G401 (cell line): ENCODE results near the gene LGALS13. TPM values are rescaled to one million over a fixed set of nuclear protein-coding genes. Genes with fewer than 3 reads are reported as not detected.
A peak's percentile ranks its signal among the peaks of the same experiment; 100 is the strongest.

ENCODE experiments used
- DNase-seq: peaks from one replicate; pipeline ENCODE4 v3.0.0-alpha.2; 2015; ENCODE audit warnings: low spot score
- in situ Hi-C: cut with HindIII; loops from 2 replicates; pipeline ENCODE4 v1.10.0; 2016; ENCODE audit warnings: low sequenced_read_pairs, mixed read lengths
- total RNA-seq: library from RNA; depleted of rRNA; stranded (reverse); fragments of >200 nt; shearing (Covaris generic); gene quantifications from 2 replicates; pipeline ENCODE4 v1.2.3, GENCODE V29; 2014; rRNA removed

LGALS13 gene, protein sequence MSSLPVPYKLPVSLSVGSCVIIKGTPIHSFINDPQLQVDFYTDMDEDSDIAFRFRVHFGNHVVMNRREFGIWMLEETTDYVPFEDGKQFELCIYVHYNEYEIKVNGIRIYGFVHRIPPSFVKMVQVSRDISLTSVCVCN
- total RNA-seq = not detected in 2 replicates

DNA sequence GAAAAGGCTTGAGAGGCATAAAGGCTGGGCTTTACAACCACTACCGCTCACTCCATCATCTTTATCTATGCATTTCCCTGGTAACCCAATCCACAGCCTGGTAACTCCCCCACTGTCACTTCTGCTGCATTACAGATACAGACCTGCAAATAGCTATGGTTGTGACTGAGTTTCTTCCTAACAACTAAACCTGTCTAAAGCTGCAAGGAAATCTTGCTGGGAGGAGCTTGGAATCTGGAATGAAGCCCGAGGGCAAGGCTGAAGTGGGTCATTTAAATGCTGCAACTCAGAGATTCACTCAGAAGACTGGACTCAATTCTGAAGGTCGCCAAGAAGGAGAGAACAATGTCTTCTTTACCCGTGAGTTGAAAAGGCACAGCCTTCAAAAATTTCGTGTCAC is at the start of gene LGALS13:
Gene LGALS13 (plus strand): TSS at position 301 of the 400 bp plus-strand sequence. CDS start 45 bp downstream, at position 346.
- peak; percentile 16 for DNase-seq
- in situ Hi-C loops = no loop called here

DNA sequence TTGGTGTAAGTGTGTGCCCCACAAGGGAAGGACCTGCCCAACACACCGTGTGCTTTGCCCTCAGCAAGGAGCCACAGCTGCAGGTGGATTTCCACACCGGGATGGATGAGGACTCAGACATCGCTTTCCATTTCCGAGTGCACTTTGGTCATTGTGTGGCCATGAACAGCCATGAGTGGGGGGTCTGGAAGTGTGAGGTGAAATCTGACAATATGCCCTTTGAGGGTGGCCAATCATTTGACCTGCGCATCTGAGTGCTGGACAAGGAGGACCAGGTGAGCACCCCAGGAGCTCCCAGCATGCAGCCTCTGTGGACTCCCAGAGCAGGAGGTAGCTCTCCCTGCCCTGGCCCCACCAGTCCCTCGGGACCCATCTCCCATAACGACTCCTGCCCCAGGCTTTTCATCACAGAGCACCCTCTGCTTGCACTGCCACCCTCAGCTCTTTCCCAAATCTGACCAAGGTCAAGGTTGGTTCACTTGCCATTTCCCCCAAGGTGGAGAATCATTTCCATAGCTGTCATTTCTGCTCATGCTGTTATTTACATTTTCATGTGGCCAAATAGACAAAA is 49.2 kb upstream of the LGALS13 start:
- in situ Hi-C loops = no loop called here
- DNase-seq = no peak

DNA sequence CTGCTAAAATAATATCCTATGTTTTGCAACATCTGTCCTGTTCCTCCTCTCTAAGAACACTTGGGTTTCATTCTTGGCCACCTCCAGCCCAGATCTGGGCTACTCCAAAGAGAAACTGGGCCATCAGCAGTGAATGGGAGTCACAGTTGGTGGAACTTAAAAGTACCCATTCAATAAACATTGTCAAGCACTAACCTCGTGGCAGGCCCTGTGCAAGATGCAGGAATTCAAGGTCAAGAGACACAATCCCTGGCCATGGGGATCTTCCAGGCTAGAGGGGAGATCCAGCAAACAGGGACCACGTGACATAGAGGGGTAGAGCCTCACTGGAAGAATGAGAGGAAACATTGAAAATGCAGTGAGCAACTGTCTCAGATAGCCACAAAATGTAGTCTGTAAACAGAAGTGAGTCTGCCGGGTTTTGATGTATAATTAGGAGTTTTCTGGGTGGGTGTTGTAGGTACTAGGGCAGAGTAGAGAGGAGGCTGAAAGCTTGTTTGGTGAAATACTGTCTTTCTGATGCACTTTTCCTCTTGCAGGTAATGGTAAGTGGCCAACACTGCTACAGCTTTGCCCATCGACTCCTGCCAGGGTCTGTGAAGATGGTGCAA is 47.5 kb upstream of the LGALS13 start:
- no peak for DNase-seq
- in situ Hi-C loops = no loop called here

DNA sequence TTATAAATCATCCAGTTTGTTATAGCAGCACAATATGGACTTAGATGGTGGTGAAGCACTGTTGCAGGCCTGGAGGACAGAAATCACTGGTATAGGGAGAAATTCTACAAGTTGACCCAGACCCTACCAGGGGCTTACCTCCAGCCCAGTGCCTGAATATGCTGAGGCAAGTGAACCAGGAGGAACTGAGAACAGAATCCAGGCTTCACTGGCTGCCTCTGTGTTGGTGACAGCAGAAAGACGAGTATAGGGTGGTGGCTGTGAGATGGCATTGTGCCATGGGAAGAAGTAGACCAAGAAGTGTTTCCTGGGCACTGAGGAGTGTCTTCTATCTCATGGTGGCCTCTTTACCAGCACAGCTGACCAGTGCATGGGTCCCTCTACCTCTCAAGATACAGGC is 46.4 kb upstream of the LGALS13 start:
- in situ Hi-C loops = no loop called here
- no peak for DNase-seq

DNA sequence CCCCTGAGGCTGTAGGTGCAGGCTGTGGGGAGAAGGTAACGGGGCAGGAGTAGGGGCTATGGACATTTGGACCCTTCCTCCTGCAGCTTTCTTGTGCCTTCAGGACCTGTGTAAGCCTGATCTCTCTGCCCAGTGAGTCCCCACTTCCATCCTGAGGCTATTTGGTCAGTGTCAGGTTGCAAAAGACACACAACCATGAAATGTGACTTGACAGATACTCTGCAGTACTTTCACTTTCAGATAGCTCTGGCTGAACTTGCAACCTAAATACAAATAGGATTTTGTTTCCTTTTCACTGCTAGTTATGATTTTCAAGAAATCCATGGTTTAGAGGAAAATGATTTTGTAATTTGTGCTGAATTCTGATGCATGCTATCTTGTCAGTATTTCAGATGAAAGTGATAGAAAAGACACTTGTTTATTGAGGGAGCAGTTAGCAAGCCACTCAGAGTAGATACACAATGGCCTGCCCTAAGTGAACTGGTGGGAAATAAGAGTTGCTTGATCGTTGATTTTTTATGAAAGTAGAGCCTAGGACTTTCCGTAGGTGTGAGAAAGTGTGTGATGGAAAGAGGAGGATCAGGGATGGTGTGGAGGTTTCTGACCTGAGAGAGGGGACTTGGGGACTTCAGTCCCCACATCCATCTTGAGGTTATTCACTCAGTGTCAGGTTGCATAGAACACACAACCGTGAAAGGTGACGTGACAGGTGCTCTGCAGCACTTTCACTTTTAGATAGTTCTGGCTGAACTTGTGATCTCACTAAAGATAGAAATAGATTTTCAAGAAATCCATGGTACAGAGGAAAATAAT is 44.3 kb upstream of the LGALS13 start:
- DNase-seq = no peak
- in situ Hi-C loops = no loop called here

DNA sequence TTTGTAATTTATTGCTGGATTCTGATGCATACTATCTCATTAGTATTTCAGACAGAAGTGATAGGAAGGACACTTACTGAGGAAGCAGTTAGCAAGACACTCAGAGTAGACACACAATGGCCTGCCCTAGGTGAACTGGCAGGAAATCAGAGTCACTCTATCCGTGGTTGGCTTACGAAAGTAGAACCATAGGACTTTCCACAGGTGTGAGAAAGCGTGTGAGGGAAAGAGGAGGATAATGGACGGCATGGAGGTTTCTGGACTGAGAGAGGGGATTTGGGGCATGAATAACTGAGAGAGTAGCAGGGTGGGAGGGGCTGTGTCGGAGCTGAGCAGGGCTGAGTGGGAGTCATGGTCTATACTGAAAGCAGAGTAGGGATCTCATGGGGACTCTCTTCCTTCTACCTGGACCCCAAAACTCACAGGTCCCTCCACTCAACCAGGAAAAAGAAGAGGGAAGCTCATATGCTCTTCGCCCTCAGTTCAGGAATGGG is 43.7 kb upstream of the LGALS13 start:
- DNase-seq = no peak
- in situ Hi-C loops = no loop called here

DNA sequence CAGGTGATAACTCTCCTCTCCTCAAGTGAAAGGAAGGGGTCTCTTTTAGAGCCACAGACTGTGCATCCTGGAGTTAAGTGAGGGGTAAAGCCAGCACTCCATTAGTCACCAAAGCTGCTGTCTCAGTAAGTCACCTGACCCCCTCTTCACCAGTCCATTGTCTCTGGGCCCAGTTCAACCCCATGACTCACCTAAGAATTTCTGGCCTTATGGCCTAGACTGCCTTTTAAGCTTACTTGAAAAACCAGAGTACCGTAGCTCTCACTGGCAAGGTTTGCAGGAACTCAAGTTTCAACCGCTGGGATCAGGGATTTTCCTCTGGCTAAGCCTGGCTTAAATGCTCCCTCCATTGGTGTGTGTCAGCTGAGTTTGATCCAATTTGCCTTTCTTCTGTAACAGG is 38.9 kb upstream of the LGALS13 start:
- no peak for DNase-seq
- in situ Hi-C loops = loop anchor here (10.0 kb wide), 1 partner anchor 111 kb away; no protein-coding TSS in a partner anchor

DNA sequence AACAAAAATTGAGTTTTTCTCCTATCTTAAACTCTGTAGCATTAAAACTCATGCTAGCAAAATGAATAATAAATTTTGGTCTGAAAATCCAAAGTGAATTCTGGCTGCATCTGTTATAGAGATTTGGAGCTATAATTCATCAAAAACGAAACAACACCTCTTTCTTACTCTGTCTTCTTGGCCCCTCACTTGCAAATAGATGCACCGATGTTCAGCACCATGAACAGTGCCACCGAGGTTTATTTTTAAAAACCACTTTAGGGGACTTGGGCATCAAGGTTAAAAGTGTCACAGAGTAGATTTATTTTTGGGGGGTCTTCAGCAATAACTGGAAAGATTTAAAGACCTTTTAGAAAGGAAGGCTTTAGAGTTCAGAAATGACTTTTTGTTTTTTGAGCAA is 36.3 kb upstream of the LGALS13 start:
- in situ Hi-C loops = loop anchor here (10.0 kb wide), 1 partner anchor 109 kb away; no protein-coding TSS in a partner anchor

DNA sequence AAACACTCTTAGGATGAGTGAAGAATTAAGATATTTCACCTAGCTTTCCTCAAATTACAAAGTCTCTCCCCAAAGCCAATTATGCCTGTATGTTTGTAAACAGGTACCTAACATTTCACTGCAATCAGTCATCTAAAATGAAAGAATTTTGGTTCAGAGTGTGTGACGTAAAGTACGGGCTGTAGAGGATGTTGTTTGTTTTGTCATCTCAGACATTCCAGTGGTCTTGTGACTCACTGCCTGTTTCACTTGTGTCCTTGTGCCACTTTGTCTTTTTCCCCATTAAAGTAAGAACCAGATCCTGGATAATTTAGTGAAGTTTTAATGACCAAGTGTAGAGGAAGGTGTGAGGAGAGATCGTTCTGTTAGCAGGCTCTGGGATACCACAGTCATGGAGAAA is 33.7 kb upstream of the LGALS13 start:
- DNase-seq = no peak
- in situ Hi-C loops = loop anchor here (10.0 kb wide), 1 partner anchor 106 kb away; no protein-coding TSS in a partner anchor

More for the DNA sequence above, 36.3 kb upstream of the LGALS13 start:
- no peak for DNase-seq

DNA sequence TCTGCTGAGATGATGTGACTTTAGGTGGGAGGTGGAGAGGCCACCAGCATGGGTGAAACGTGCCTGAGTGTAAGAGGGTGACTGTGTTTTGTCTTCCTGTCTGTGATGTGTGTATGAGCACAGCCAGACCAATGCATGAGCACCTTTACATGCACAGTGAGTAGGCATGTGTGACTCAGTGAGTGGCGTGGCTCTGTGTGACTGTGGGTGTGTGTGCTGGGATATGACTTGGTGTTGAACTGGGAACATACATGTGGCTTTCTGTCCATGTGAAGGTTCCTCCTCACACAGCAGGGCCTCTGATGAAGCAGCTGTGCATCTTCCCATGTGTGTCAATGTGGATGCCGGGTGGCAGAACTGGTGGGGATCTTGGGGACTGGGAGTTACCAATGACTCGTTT is 19.9 kb upstream of the LGALS13 start:
- in situ Hi-C loops = no loop called here
- no peak for DNase-seq

DNA sequence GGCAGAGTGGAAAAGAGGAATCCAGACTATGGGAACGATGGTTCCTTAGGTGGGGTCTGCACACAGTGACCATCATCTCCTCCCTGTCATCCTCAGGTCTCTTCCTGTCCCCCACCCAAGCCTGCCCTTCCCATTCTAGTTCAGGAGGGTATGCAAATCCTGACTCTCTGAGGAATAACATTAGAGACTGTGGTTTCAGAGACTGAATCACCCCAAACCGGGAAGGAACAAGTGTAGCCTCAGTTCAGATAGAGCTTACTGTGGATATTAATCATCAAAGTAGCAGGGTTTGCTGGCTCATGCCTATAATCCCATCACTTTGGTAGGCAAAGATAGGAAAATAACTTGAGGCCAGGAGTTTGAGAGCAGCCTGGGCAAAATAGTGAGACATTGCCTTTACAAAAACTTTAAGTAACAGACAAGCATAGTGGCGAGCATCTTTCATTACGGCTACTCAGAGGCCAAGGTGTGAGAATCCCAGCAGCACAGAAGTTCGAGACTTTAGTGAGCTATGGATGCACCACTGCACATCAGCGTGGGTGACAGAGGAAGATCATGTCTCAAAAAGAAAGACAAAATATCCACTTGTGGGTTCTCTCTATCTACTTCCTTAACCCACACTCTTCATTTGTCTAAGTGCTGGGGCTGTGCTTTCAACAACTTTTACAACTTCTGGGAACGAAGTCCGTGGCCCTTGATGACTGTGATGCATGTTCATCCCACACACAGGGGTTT is 19.3 kb upstream of the LGALS13 start:
- in situ Hi-C loops = no loop called here
- DNase-seq = no peak

DNA sequence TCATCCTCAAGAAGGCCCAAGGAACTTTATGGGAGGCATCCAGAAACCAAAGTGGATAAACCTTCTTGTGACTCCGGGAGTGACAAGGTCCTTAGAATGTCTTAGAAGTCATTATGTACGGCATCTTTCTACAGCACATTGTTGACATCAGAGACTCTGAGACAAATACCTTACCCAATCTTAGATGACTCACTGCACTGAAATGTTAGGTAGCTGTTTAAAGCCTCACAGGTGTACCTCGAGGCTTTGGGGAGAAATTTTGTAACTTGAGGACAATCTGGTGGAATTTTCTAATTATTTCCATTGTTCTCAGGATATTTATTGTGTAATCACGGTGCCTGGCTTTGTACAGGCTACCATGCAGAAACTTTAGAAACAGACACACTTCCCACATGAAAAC is 14.8 kb upstream of the LGALS13 start:
- in situ Hi-C loops = no loop called here
- no peak for DNase-seq

DNA sequence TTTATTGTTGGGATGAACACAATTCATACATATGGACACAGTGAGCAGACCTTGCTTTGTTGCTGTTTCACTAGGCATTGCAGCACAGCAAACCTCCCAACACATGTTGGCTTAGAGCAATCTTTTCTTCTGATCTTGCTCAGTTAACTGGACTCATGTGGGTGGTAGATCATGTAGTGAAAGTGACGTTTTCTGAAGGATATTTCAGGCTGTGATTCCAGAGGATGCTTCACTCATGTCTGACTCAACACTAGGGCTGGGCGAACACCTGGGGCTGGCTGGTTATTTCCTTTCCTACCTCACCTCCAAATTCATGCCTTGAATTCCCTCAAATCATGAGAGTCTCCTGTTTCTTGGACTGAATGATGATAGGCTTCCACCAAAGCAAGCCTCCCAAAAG is 14.3 kb upstream of the LGALS13 start:
- no peak for DNase-seq
- in situ Hi-C loops = no loop called here

DNA sequence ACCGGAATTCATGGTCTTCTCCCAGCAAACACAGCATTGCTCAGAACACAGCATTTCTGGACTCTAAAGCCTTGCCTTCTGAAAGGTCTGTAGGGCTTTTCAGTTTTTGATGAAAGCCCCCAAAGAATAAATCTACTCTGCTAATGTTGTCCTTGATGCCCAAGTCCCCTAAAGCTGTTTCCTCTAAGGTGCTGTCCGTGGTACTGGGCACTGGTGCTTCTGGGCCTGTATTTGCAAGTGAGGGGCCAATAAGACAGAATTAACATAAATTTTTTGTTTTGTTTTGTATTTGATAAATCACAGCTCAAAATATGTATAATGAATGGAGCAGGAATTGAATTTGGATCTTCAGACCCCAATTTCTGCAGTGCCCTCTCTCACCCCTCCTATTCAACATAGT is 12.1 kb upstream of the LGALS13 start:
- no peak for DNase-seq
- in situ Hi-C loops = no loop called here

DNA sequence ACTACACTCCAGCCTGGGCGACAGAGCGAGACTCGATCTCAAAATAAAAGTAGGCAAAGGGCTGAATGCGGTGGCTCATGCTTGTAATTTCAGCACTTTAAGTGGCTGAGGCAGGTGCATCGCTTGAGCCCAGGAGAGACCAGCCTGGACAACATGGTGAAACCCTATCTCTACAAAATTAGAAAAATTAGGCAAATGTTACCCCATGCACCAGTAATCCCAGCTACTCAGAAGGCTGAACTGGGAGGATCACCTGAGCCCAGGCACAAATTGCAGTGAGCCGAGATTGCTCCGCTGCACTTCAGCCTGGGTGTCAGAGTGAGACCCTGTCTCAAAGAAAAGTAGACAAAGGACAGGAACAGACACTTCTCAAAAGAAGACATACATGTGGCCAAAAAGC is 9.9 kb upstream of the LGALS13 start:
- no peak for DNase-seq

DNA sequence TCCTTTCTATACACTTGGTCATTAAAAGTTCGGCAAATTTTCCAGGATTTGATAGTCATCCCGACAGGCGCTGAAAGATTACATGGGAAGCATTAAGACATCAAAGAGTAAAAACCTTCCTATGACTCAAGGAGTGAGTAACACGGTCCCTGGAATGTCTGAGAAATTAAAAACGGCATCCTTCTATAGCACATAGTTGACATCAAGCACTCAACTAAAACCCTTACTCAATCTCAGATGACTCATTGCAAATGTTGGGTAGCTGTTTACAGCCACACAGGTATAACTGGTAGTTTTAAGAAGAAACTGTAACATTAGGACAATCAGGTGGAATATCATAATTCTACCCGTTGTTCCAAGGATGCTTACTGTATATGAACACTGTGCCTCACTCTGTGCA is 6.4 kb upstream of the LGALS13 start:
- no peak for DNase-seq
- in situ Hi-C loops = no loop called here

More for the DNA sequence above, 9.9 kb upstream of the LGALS13 start:
- in situ Hi-C loops = no loop called here

DNA sequence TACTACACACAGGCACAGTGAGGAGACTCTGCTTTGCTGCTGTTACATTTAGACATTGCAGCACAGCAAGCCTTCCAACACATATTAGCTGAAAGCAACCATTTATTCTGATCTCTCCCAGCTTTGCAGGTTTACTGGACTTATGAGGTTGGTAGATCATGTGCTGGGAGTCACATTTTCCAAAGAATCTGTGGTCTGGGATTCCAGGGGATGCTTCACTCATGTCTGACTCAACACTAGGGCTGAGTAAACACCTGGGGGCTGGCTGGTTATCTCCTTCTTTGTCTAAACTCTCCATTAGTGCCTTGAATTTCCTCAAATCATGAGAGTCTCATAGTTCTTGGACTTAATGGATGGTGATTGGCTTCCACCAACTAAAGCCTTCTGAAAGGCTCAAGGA is 5.4 kb upstream of the LGALS13 start:
- in situ Hi-C loops = no loop called here
- DNase-seq = no peak

DNA sequence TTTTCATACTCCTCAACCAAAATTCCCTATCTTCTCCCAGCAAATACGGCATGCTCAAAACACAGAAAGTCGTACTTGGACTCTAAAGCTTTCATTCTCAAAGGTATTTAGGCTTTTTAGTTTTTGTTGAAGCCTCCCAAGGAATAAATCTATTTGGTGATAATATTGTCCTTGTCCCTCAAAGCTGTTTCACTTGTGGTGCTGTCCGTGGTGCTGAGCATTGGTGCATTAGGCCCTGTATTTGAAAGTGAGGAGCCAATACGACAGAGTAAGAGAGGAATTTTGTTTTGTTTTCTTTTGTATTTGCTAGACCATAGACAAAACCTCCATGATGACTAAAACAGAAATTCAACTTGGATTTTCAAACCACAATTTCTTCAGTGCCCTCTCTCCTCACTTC is 3.2 kb upstream of the LGALS13 start:
- in situ Hi-C loops = no loop called here
- DNase-seq = no peak

DNA sequence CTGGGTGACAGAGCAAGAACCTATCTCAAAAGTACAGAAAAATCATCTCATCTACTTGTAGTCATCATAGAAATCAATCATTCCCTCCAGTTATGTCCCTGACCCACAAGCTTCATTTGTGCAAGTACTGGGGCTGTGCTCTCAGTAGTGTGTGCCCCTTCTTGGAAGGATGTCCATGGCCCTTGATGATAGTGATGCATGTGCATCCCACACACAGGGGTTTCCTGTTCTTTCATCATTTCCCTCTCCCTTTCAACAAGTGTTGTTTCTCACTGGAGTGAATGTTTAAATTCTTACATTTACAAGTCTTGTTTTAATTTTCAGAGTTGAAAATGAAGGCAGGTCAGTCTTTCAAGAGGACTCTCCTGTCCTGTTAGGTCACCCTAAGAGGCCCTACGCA is 1.5 kb downstream of the LGALS13 start:
- in situ Hi-C loops = no loop called here
- DNase-seq = no peak
